SK-N-MC (cell line): ENCODE measurements around the gene GPC5.

Experiments
- EZH2 ChIP-seq: fragments of 200-600 bp; sonication (generic); IDR thresholded peaks from one replicate; pipeline ENCODE4 v1.6.1; 2017; ENCODE audit warnings: antibody characterized with exemption
- POLR2AphosphoS5 ChIP-seq: IDR thresholded peaks from 2 replicates; pipeline ENCODE4 v1.6.1; 2012; ENCODE audit warnings: mild to moderate bottlenecking, low read depth, low read length, borderline replicate concordance

DNA sequence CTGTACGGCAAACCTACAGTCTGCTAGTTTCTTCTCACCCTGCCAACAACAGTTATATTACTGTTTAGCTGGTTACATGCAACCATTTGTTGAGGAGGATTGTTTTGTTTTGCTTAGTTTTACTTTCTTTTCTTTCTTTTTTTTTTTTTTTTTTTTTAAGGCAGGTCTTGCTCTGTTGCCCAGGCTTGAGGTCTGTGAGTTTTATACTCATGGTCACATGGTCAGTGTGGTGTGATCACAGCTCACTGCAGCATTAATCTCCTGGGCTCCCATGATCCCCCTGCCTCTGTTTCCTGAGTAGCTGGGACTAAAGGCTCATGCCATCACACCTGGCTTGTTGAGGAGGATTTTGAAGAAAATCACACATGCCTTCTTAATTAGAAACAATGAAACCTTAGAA lies 505.6 kb downstream of the GPC5 start:
- TF ChIP-seq EZH2, result no peak
- TF ChIP-seq POLR2AphosphoS5, result no peak
